NT2/D1 (cell line): Measurements from ENCODE around the gene ACO2.

Source experiments
- DNase-seq: peaks from one replicate; pipeline ENCODE4 v3.0.0-alpha.2; 2011; ENCODE audit warnings: low read depth, low spot score
- H3K27me3 ChIP-seq: 2 replicates; pipeline ENCODE4 v1.6.0; 2011; ENCODE audit warnings: mild to moderate bottlenecking; ENCODE audit not compliant: insufficient read length, insufficient read depth
- H3K36me3 ChIP-seq: 2 replicates; pipeline ENCODE4 v1.6.1; 2011; ENCODE audit warnings: mild to moderate bottlenecking, low read length, mixed read lengths; ENCODE audit not compliant: insufficient read depth, insufficient read length
- H3K4me1 ChIP-seq: 2 replicates; pipeline ENCODE4 v1.5.1; 2011; ENCODE audit not compliant: insufficient read depth, insufficient read length
- H3K4me3 ChIP-seq: 2 replicates; pipeline ENCODE4 v1.5.1; 2011; ENCODE audit warnings: low read depth; ENCODE audit not compliant: insufficient read length
- H3K9ac ChIP-seq: 2 replicates; pipeline ENCODE4 v1.6.0; 2011; ENCODE audit warnings: low read depth; ENCODE audit not compliant: insufficient read length
- H3K9me3 ChIP-seq: 2 replicates; pipeline ENCODE4 v1.5.1; 2011; ENCODE audit warnings: mild to moderate bottlenecking, low read length; ENCODE audit not compliant: insufficient read depth
- SUZ12 ChIP-seq: IDR thresholded peaks from 2 replicates; pipeline ENCODE4 v1.6.1; 2011; ENCODE audit not compliant: insufficient read length, insufficient read depth; ENCODE audit errors: extremely low read depth
- YY1 ChIP-seq: IDR thresholded peaks from 2 replicates; pipeline ENCODE4 v1.6.1; 2011; ENCODE audit not compliant: insufficient read length, insufficient read depth
- ZNF274 ChIP-seq: IDR thresholded peaks from 2 replicates; pipeline ENCODE4 v1.6.1; 2011; ENCODE audit warnings: mild to moderate bottlenecking, low read depth, low read length

ACO2 gene

GRCh38 chr22:41528938-41529561 lies 60.1 kb downstream of the ACO2 start:
- DNase-seq: no peak
- TF ChIP-seq ZNF274: no peak
- no peak for TF ChIP-seq SUZ12
- no peak for TF ChIP-seq YY1
- peaks cover 93% of the 10 kb centered on the region for H3K36me3 ChIP-seq
- H3K4me1 ChIP-seq: peaks cover 20% of the 10 kb centered on the region
- no peaks in the 10 kb centered on the region for H3K27me3 ChIP-seq
- no peak overlapping the region for H3K4me3 ChIP-seq
- no peaks in the 10 kb centered on the region for H3K9me3 ChIP-seq
- no peak overlapping the region for H3K9ac ChIP-seq

GRCh38 chr22:41530890-41531714 lies 62.2 kb downstream of the ACO2 start:
- no peak for TF ChIP-seq SUZ12
- no peak for TF ChIP-seq YY1
- TF ChIP-seq ZNF274: no peak
- peaks cover 14% of the 10 kb centered on the region for H3K4me1 ChIP-seq

GRCh38 chr22:41531715-41532477 lies 63.0 kb downstream of the ACO2 start:
- Histone ChIP-seq H3K36me3 (peaks cover 74% of the 10 kb centered on the region), H3K4me3 (no peak overlapping the region), H3K27me3 (no peaks in the 10 kb centered on the region), H3K9me3 (no peaks in the 10 kb centered on the region), H3K4me1 (peaks cover 14% of the 10 kb centered on the region), H3K9ac (peak overlapping the region; percentile 50)
- no peak for DNase-seq
- TF ChIP-seq ZNF274 (no peak), YY1 (no peak), SUZ12 (no peak)

More at GRCh38 chr22:41530890-41531714, 62.2 kb downstream of the ACO2 start:
- no peaks in the 10 kb centered on the region for H3K27me3 ChIP-seq
- DNase-seq: no peak
- H3K9ac ChIP-seq: no peak overlapping the region
- no peaks in the 10 kb centered on the region for H3K9me3 ChIP-seq
- H3K36me3 ChIP-seq: peaks cover 81% of the 10 kb centered on the region
- H3K4me3 ChIP-seq: no peak overlapping the region

- Histone ChIP-seq H3K9ac (peak overlapping the region; percentile 50), H3K27me3 (no peaks in the 10 kb centered on the region), H3K9me3 (no peaks in the 10 kb centered on the region), H3K4me1 (peaks cover 18% of the 10 kb centered on the region), H3K36me3 (peaks cover 69% of the 10 kb centered on the region), H3K4me3 (no peak overlapping the region)
- DNase-seq: peak; percentile 55
- TF ChIP-seq ZNF274 (no peak), SUZ12 (no peak), YY1 (no peak)
These were observed 64.2 kb downstream of the ACO2 start for GRCh38 chr22:41532908-41533825.

- no peaks in the 10 kb centered on the region for H3K9me3 ChIP-seq
- no peak for DNase-seq
- no peak overlapping the region for H3K4me3 ChIP-seq
- H3K4me1 ChIP-seq: peaks cover 18% of the 10 kb centered on the region
- H3K36me3 ChIP-seq: peaks cover 67% of the 10 kb centered on the region
- no peaks in the 10 kb centered on the region for H3K27me3 ChIP-seq
- H3K9ac ChIP-seq: no peak overlapping the region
- TF ChIP-seq SUZ12 (no peak), ZNF274 (no peak), YY1 (no peak)
These were observed 65.3 kb downstream of the ACO2 start for GRCh38 chr22:41534219-41534618.

- DNase-seq: no peak
- Histone ChIP-seq H3K9me3 (no peaks in the 10 kb centered on the region), H3K27me3 (no peaks in the 10 kb centered on the region), H3K4me1 (peaks cover 18% of the 10 kb centered on the region), H3K9ac (no peak overlapping the region), H3K4me3 (no peak overlapping the region), H3K36me3 (peaks cover 70% of the 10 kb centered on the region)
- TF ChIP-seq ZNF274 (no peak), SUZ12 (no peak), YY1 (no peak)
These were observed 66.3 kb downstream of the ACO2 start for GRCh38 chr22:41535244-41535643.
